ENCODE results near the gene DNAAF6. TPM values are rescaled to one million over a fixed set of nuclear protein-coding genes. Genes with fewer than 3 reads are reported as not detected.
"Not testable (repeated sequence)": the region's sequence is repeated elsewhere in the genome, so short reads cannot be mapped to it uniquely, and the experiment has no call there.

The DNAAF6 gene
- total RNA-seq, 2 donors from 2014 or later = not detected

- TF ChIP-seq CTCF (IDR thresholded peaks at IDR 0.05) = no peak
- no peak overlapping the region for H3K4me3 ChIP-seq
- no peaks in the 10 kb centered on the region for H3K4me1 ChIP-seq (ENCODE audit: control insufficient read depth in 1 of 2, low read depth in 2 of 2)
- H3K27me3 ChIP-seq (replicated peaks; ENCODE audit: insufficient read depth) = no peaks in the 10 kb centered on the region
- ATAC-seq (ENCODE audit: insufficient number of reproducible peaks, low FRiP score, low read depth) (no peak), DNase-seq (ENCODE audit: low spot score) (no peak)
- no peaks in the 10 kb centered on the region for H3K36me3 ChIP-seq
- H3K27ac ChIP-seq = no peak overlapping the region
- no peaks in the 10 kb centered on the region for H3K9me3 ChIP-seq
Measured at GRCh38 chrX:107171369-107172102, 34.9 kb upstream of the DNAAF6 start.

GRCh38 chrX:107197319-107197718, 9.1 kb upstream of the DNAAF6 start:
- DNase-seq (ENCODE audit: low spot score) (no peak), ATAC-seq (ENCODE audit: insufficient number of reproducible peaks, low FRiP score, low read depth) (no peak)
- H3K9me3 ChIP-seq = no peaks in the 10 kb centered on the region
- H3K27me3 ChIP-seq (replicated peaks; ENCODE audit: insufficient read depth) = no peaks in the 10 kb centered on the region
- H3K27ac ChIP-seq = no peak overlapping the region
- no peak for TF ChIP-seq CTCF (IDR thresholded peaks at IDR 0.05)
- no peaks in the 10 kb centered on the region for H3K36me3 ChIP-seq
- H3K4me3 ChIP-seq = no peak overlapping the region
- H3K4me1 ChIP-seq (ENCODE audit: control insufficient read depth in 1 of 2, low read depth in 2 of 2) = no peaks in the 10 kb centered on the region

GRCh38 chrX:107198074-107198473, 8.3 kb upstream of the DNAAF6 start:
- H3K4me1 ChIP-seq (ENCODE audit: control insufficient read depth in 1 of 2, low read depth in 2 of 2); H3K27ac ChIP-seq; H3K27me3 ChIP-seq (replicated peaks; ENCODE audit: insufficient read depth); H3K36me3 ChIP-seq; H3K9me3 ChIP-seq; H3K4me3 ChIP-seq; DNase-seq (ENCODE audit: low spot score); ATAC-seq (ENCODE audit: insufficient number of reproducible peaks, low FRiP score, low read depth): not testable (repeated sequence)

- TF ChIP-seq CTCF (IDR thresholded peaks at IDR 0.05) = no peak
- Histone ChIP-seq H3K4me3 (no peak overlapping the region), H3K4me1 (ENCODE audit: control insufficient read depth in 1 of 2, low read depth in 2 of 2) (no peaks in the 10 kb centered on the region), H3K36me3 (no peaks in the 10 kb centered on the region), H3K9me3 (no peaks in the 10 kb centered on the region), H3K27ac (no peak overlapping the region), H3K27me3 (replicated peaks; ENCODE audit: insufficient read depth) (no peaks in the 10 kb centered on the region)
- no peak for ATAC-seq (ENCODE audit: insufficient number of reproducible peaks, low FRiP score, low read depth)
- DNase-seq (ENCODE audit: low spot score) = no peak
Measured at GRCh38 chrX:107199491-107199890, 6.9 kb upstream of the DNAAF6 start.

- Histone ChIP-seq H3K36me3 (no peaks in the 10 kb centered on the region), H3K27ac (no peak overlapping the region), H3K9me3 (no peaks in the 10 kb centered on the region), H3K4me1 (ENCODE audit: control insufficient read depth in 1 of 2, low read depth in 2 of 2) (no peaks in the 10 kb centered on the region), H3K4me3 (no peak overlapping the region), H3K27me3 (replicated peaks; ENCODE audit: insufficient read depth) (no peaks in the 10 kb centered on the region)
- no peak for ATAC-seq (ENCODE audit: insufficient number of reproducible peaks, low FRiP score, low read depth)
- no peak for TF ChIP-seq CTCF (IDR thresholded peaks at IDR 0.05)
- no peak for DNase-seq (ENCODE audit: low spot score)
Measured at GRCh38 chrX:107204068-107204605, 2.3 kb upstream of the DNAAF6 start.

- no peak for TF ChIP-seq CTCF (IDR thresholded peaks at IDR 0.05)
- H3K27ac ChIP-seq = no peak overlapping the region
- H3K36me3 ChIP-seq = no peaks in the 10 kb centered on the region
- H3K9me3 ChIP-seq = no peaks in the 10 kb centered on the region
- ATAC-seq (ENCODE audit: insufficient number of reproducible peaks, low FRiP score, low read depth) = no peak
- no peaks in the 10 kb centered on the region for H3K4me1 ChIP-seq (ENCODE audit: control insufficient read depth in 1 of 2, low read depth in 2 of 2)
- no peak for DNase-seq (ENCODE audit: low spot score)
- no peaks in the 10 kb centered on the region for H3K27me3 ChIP-seq (replicated peaks; ENCODE audit: insufficient read depth)
- H3K4me3 ChIP-seq = peak overlapping the region; percentile 70
Measured at GRCh38 chrX:107206697-107207065, 270 bp downstream of the DNAAF6 start.

All from thoracic aorta (tissue), 2 donors.